ENCODE data around the gene C14orf39.
"Not testable (repeated sequence)": the region's sequence is repeated elsewhere in the genome, so short reads cannot be mapped to it uniquely, and the experiment has no call there.

The C14orf39 gene

DNA sequence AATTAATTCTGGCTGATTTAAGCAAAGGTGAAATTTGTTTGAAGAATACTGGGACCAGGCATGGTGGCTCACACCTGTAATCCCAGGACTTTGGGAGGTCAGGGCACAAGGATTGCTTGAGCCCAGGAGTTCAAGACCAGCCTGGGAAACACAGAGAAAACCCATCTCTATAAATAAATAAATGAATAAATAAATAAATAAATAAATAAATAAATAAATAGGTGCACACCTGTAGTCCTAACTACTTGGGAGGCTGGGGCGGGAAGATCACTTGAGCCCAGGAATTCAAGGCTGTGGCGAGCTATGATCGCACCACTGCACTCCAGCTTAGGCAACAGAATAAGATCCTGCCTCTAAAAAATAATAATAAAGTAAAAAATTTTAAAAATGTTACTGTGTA is 4.4 kb upstream of the C14orf39 start:
- DNase-seq, result no peak

DNA sequence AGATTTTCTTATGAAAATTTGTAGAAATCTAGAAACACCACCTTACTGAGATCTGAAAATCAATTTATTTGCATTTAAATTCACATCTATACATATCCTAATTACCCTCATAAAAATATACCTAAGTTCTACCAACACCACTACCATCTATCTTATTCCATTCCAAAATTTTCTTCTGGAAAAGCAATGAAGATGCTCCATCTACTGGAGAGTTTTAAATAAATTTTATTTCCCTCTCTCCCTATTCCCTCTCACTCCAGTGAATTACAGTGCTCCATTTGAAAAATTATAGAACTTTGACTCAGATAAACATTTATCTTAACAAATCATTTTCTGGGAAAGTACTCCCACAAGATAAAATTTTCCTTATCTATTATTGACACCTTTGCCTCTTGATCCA is 2.3 kb upstream of the C14orf39 start:
- no peak for DNase-seq

DNA sequence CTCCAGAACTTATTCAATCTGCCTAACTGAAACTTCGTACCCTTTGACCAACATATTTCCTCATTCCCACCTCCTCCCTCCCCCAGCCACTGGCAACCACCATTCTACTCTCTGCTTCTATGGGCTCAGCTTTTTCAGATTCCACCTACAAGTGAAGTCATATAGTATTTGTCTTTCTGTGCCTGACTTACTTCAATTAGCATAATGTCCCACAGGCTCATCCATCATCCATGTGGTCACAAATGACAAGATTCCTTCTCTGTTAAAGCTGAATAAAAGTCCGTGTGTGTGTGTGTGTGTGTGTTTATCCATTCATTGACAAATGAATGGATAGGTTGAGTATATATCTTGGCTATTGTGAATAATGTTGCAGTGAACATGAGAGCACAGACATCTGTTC is 1.3 kb upstream of the C14orf39 start:
- no peak for DNase-seq

DNA sequence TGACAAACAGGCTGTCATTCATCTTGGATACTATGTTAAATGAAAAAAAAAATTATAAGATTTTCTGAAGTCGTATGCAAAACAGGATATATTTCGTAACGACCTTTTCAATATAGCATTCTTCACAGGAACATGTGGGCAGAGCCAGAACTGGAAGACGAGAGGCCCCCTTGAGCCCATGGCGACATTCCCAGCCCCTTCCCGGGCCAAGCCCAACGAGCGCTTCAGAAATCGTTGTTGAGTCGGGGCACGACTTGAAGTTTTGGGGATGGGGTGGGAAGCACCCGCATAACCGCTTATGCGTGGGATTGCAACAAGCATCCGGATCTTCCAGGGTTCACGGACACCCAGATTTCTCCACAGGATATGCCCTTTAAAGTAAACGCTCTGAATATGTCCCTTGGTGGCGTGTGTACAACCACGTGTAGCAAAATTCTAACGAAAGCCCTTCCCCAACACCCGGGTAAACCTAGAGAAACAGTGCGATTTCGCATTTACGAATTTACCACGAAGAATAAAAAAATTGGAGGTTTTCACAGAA is 736 bp downstream of the C14orf39 start:
- no peak for DNase-seq

DNA sequence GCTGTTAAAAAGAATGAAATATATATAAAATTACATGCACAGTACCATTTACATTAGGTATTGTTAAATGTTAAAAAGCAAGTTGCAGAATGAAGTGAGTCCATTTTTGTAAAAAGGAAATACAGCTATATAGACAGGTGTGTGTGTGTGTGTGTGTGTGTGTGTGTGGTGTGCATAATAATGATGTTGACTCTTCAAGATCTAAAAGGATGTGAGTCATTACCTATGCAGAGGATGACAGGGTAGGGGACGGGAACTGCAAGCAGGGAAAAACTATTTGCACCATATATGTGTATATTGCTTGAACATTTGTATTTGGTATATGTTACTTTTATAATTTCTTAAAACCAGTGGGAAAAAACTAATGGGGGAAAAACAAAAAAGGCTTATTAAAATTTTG is 3.1 kb downstream of the C14orf39 start:
- DNase-seq, result no peak

DNA sequence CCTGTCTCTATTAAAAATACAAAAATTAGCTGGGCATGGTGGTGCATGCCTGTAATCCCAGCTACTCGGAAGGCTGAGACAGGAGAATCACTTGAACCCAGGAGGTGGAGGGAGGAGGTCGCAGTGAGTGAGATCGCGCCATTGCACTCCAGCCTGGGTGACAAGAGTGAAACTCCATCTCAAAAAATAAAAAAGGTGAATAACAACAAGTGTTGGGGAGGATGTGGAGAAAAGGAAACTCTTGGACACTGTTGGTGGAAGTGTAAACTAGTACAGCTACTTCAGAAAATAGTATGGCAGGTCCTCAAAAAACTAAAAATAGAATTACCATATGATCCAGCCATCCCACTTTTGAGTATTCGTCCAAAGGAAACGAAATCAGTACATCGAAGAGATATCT is 5.6 kb downstream of the C14orf39 start:
- not testable (repeated sequence) for DNase-seq

DNA sequence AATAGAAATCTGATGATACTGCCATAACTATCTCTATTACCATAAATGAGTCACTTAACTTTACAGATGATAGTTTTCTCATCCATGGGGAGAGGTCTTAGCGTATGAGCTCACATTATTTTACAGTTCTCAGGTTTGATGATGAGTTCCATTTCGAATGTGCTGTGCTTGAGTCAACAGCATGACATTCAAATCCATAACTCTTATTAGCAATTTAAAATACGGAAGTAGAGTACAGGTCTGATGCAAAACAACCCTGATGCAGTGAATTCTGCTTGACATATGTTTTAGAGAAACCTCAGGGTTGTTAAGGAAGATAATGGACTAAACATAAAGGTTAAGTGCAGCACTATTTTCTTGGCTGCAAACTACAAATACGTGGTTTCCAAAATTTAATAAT is 30.0 kb downstream of the C14orf39 start:
- DNase-seq, result no peak

DNA sequence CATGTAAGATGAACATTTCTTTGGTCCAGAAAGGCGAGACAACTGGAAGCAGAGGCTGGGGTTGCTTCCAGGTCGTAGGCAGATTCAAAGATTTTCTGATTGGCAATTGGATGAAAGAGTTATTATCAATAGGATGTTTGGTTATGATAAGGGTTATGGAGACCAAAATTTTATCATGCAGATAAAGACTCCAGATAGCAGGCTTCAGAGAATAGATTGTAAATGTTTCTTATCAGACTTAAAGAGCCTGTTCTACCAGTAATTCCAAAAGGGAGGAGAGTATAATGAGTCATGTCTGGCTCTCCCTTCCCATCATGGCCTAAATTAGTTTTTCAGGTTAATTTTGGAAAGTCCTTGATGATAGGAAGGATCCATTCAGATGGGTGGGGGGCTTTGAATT is 55.6 kb downstream of the C14orf39 start:
- no peak for DNase-seq

DNA sequence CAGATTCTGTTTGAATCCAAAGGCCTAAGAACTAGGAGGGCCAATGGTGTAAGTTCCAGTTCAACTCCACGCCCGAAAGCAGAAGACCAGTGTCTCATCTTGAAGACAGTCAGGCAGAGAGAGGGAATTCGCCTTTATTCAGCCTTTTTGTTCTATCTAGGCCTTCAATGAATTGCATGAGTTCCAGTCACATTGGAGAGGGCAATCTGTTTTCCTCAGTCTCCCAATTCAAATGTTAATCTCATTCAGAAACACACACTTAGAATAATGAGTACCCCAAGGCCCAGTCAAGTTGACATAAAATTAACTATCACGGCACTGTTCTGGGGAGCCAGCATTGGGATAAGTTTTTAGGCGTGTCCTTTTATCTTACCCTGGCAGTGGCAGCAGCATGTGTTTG is 65.8 kb downstream of the C14orf39 start:
- no peak for DNase-seq

DNA sequence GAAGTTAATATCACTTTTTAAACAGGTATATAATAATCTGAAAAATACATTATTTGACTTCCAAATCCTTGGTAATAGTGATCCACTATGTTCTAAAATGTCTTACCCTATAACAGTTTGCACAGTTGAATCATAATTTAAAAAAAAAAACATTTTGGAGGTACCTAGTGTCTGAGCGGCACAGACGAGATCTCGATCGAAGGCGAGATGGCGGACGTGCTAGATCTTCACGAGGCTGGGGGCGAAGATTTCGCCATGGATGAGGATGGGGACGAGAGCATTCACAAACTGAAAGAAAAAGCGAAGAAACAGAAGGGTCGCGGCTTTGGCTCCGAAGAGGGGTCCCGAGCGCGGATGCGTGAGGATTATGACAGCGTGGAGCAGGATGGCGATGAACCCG is 88.3 kb downstream of the C14orf39 start:
- DNase-seq, result not testable (repeated sequence)

DNA sequence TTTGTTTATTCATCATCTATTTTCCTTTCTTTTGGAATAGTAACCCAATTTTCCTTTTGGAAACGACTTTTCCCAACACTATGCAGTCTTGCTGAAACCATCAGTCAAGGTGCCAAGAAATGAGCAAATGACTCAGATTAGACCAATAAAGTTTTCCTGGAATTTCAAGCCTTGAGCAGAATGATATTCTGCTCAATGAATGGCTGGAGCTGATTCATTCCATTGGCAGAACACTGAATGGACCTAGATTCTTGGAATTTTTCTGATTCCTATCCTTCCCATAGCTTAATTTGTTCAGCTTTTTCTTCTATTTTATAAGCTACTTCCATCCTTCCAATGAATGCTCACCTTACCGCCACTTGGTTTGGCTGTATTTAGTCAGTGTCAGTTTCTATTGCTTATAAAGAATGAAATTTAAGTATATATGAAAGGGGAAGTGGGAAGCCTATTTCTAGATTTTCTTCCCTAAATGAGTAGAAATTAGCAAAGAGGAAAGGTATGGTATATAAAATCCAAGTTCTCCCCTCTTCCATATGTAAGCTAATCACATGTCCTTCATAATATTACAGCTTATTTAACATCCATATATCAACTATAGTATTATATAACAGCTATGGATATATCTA is 89.0 kb downstream of the C14orf39 start:
- no peak for DNase-seq
